Measurements from ENCODE around the gene CEP97. TPM values are rescaled to one million over a fixed set of nuclear protein-coding genes. Genes with fewer than 3 reads are reported as not detected.
"Not testable (repeated sequence)": the region's sequence is repeated elsewhere in the genome, so short reads cannot be mapped to it uniquely, and the experiment has no call there.

Gene CEP97
- total RNA-seq, 4 donors from 2014 or later = 5.1 to 39.5 (median 17.0) TPM

- H3K36me3 ChIP-seq = no peaks in the 10 kb centered on the region
- no peaks in the 10 kb centered on the region for H3K9me3 ChIP-seq
- H3K27ac ChIP-seq = no peak overlapping the region
- TF ChIP-seq POLR2A (IDR thresholded peaks at IDR 0.05) (no peak), CTCF (IDR thresholded peaks at IDR 0.05) (no peak)
- intact Hi-C loops (cut with DNase I; ENCODE audit: low total_unique reads) = no loop called here
- no peak overlapping the region for H3K4me3 ChIP-seq
- DNase-seq = no peak
- H3K4me1 ChIP-seq = no peaks in the 10 kb centered on the region
- H3K27me3 ChIP-seq = no peaks in the 10 kb centered on the region
Measured at GRCh38 chr3:101732240-101732641, 7.8 kb downstream of the CEP97 start.

- no peak overlapping the region for H3K4me3 ChIP-seq
- H3K27ac ChIP-seq = no peak overlapping the region
- H3K27me3 ChIP-seq = no peaks in the 10 kb centered on the region
- no peaks in the 10 kb centered on the region for H3K36me3 ChIP-seq
- no peaks in the 10 kb centered on the region for H3K4me1 ChIP-seq
- TF ChIP-seq CTCF (IDR thresholded peaks at IDR 0.05) (no peak), POLR2A (IDR thresholded peaks at IDR 0.05) (no peak)
- H3K9me3 ChIP-seq = no peaks in the 10 kb centered on the region
- no peak for DNase-seq
- intact Hi-C loops (cut with DNase I; ENCODE audit: low total_unique reads) = no loop called here
Measured at GRCh38 chr3:101735833-101736232, 11.4 kb downstream of the CEP97 start.

DNA sequence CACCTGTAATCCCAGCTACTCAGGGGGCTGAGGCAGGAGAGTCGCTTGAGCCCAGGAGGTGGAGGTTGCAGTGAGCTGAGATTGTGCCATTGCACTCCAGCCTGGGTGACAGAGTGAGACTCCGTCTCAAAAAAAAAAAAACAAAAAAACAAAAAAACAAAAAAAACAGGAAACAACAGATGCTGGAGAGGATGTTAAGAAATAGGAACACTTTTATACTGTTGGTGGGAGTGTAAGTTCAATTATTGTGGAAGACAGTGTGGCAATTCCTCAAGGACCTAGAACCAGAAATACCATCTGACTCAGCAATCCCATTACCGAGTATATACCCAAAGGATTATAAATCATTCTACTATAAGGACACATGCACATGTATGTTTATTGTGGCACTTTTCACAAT lies 17.5 kb downstream of the CEP97 start:
- H3K27ac ChIP-seq; H3K9me3 ChIP-seq; intact Hi-C loops (cut with DNase I; ENCODE audit: low total_unique reads); H3K36me3 ChIP-seq; H3K4me1 ChIP-seq; H3K4me3 ChIP-seq; DNase-seq; H3K27me3 ChIP-seq: not testable (repeated sequence)

DNA sequence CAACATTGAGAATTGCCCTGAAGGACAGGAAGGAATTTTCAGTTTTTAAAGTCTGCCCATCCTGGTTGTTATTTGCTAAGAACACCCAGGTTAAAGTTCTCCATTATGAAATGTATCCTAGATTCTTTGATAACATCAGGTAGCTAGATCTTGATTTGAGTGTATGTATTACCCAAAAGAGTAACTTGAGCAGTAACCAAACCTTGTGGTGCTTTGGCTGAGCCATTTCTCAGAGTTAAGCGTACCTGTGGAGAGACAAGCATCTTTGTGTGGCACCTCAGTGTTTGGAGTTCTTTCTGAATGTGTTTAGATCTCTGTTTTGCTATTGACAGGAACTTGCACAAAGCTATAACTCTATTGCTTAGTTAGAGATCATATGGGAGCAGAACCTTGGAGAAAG lies 20.4 kb downstream of the CEP97 start:
- H3K4me3 ChIP-seq = no peak overlapping the region
- H3K27me3 ChIP-seq = no peaks in the 10 kb centered on the region
- no peaks in the 10 kb centered on the region for H3K4me1 ChIP-seq
- no peak overlapping the region for H3K27ac ChIP-seq
- intact Hi-C loops (cut with DNase I; ENCODE audit: low total_unique reads) = no loop called here
- no peak for DNase-seq
- H3K36me3 ChIP-seq = no peaks in the 10 kb centered on the region
- no peaks in the 10 kb centered on the region for H3K9me3 ChIP-seq
- TF ChIP-seq POLR2A (IDR thresholded peaks at IDR 0.05) (no peak), CTCF (IDR thresholded peaks at IDR 0.05) (no peak)

GRCh38 chr3:101745934-101746333 lies 21.5 kb downstream of the CEP97 start:
- H3K4me1 ChIP-seq; H3K9me3 ChIP-seq; H3K27ac ChIP-seq; H3K27me3 ChIP-seq; DNase-seq; H3K36me3 ChIP-seq; intact Hi-C loops (cut with DNase I; ENCODE audit: low total_unique reads); H3K4me3 ChIP-seq: not testable (repeated sequence)

- H3K27ac ChIP-seq; DNase-seq; H3K9me3 ChIP-seq; H3K27me3 ChIP-seq; H3K4me1 ChIP-seq; H3K36me3 ChIP-seq; H3K4me3 ChIP-seq; intact Hi-C loops (cut with DNase I; ENCODE audit: low total_unique reads): not testable (repeated sequence)
Measured at GRCh38 chr3:101753386-101754113, 29.1 kb downstream of the CEP97 start.

GRCh38 chr3:101758224-101758623 lies 33.8 kb downstream of the CEP97 start:
- Histone ChIP-seq H3K4me1 (no peaks in the 10 kb centered on the region), H3K27me3 (no peaks in the 10 kb centered on the region), H3K4me3 (no peak overlapping the region), H3K36me3 (no peaks in the 10 kb centered on the region), H3K27ac (no peak overlapping the region), H3K9me3 (no peaks in the 10 kb centered on the region)
- no peak for TF ChIP-seq POLR2A (IDR thresholded peaks at IDR 0.05)
- no peak for TF ChIP-seq CTCF (IDR thresholded peaks at IDR 0.05)
- DNase-seq = no peak
- intact Hi-C loops (cut with DNase I; ENCODE audit: low total_unique reads) = no loop called here

All from uterus (tissue), 4 donors.